ENCODE measurements around the gene ANKH.

- TF ChIP-seq POLR2AphosphoS5 (IDR thresholded peaks at IDR 0.05; ENCODE audit: borderline replicate concordance, low read depth, low read length) = no peak
- no peak for TF ChIP-seq EZH2 (IDR thresholded peaks at IDR 0.05)
- TF ChIP-seq FOXP2 (optimal IDR thresholded peaks at IDR 0.05; ENCODE audit: control extremely low read depth, extremely low read length, insufficient read depth) = no peak
These were observed 169.2 kb downstream of the ANKH start for GRCh38 chr5:14702238-14702839.

Measured in SK-N-MC (cell line).